K562 (cell line): ENCODE data around the gene VAMP8. TPM values are rescaled to one million over a fixed set of nuclear protein-coding genes. Genes with fewer than 3 reads are reported as not detected.
A peak's percentile ranks its signal among the peaks of the same experiment; 100 is the strongest.

Experiments
- CBFA2T3 ChIP-seq: fragments of 450-650 bp; IDR thresholded peaks from 2 replicates; pipeline ENCODE4 v1.6.1; 2017
- CCAR2 ChIP-seq: fragments of 200-400 bp; formaldehyde crosslinking; IDR thresholded peaks from 2 replicates; pipeline ENCODE4 v1.6.1; 2017; ENCODE audit warnings: mild to moderate bottlenecking, low read depth, low read length
- DMBX1 ChIP-seq: fragments of 250-450 bp; sonication (Bioruptor Pico); IDR thresholded peaks from 2 replicates; pipeline ENCODE4 v1.8.0; 2022; ENCODE audit warnings: inconsistent platforms, mild to moderate bottlenecking, moderate library complexity, borderline replicate concordance
- ELF1 ChIP-seq: fragments of 200-800 bp; sonication (Bioruptor generic); IDR thresholded peaks from 2 replicates; pipeline ENCODE4 v1.6.1; 2016; ENCODE audit warnings: missing genetic modification characterization, missing compliant biosample characterization
- HDAC3 ChIP-seq: fragments of 450-650 bp; IDR thresholded peaks from 2 replicates; pipeline ENCODE4 v1.6.1; 2018; ENCODE audit warnings: borderline replicate concordance, mild to moderate bottlenecking, moderate library complexity; ENCODE audit not compliant: partially characterized antibody
- HDGF ChIP-seq: fragments of 450-650 bp; IDR thresholded peaks from 2 replicates; pipeline ENCODE4 v1.6.1; 2016
- HMGN3 ChIP-seq: IDR thresholded peaks from 2 replicates; pipeline ENCODE4 v1.6.1; 2011; ENCODE audit warnings: borderline replicate concordance, low read depth, mild to moderate bottlenecking, mixed read lengths, low read length; ENCODE audit not compliant: insufficient read length; ENCODE audit errors: extremely low read depth
- KDM1A ChIP-seq, 2 experiments: fragments of 450-650 bp; IDR thresholded peaks; 2 replicates each; pipeline ENCODE4 v1.6.1; 2016; ENCODE audit warnings: mild to moderate bottlenecking in 2 of 2
- KDM5B ChIP-seq: fragments of 200-600 bp; sonication (generic); IDR thresholded peaks from 2 replicates; pipeline ENCODE4 v1.6.1; 2012; ENCODE audit warnings: low read depth, mild to moderate bottlenecking, moderate library complexity, low read length, control low read depth, inconsistent platforms; ENCODE audit not compliant: insufficient replicate concordance
- KLF13 ChIP-seq: fragments of 450-650 bp; IDR thresholded peaks from 2 replicates; pipeline ENCODE4 v1.6.1; 2016; ENCODE audit warnings: missing genetic modification characterization, low read depth, mild to moderate bottlenecking, missing compliant biosample characterization, moderate library complexity, borderline replicate concordance
- MAZ ChIP-seq, 2 experiments: fragments of 450-650 bp in 1 of 2; sonication (generic) in 1 of 2; formaldehyde crosslinking; IDR thresholded peaks in 1 of 2; conservative IDR thresholded peaks in 1 of 2; 2 replicates each; pipeline versions ENCODE4 v1.4.0 to v1.5.0; 2020; ENCODE audit warnings: mild to moderate bottlenecking in 1 of 2, missing genetic modification reagents in 1 of 2
- MBD2 ChIP-seq: sonication (generic); IDR thresholded peaks from 2 replicates; pipeline ENCODE4 v1.6.1; 2016; ENCODE audit warnings: low read depth, borderline replicate concordance
- MEF2D ChIP-seq: conservative IDR thresholded peaks from 2 replicates; pipeline ENCODE4 v1.6.1; 2016; ENCODE audit warnings: low read depth, missing genetic modification characterization, missing compliant biosample characterization
- NFRKB ChIP-seq: fragments of 450-650 bp; IDR thresholded peaks from 2 replicates; pipeline ENCODE4 v1.6.1; 2016; ENCODE audit warnings: low read depth
- NR2C2 ChIP-seq, 2 experiments: fragments of 200-800 bp in 1 of 2; sonication (Bioruptor generic) in 1 of 2; sonication (generic) in 1 of 2; formaldehyde crosslinking in 1 of 2; IDR thresholded peaks; 2 replicates each; pipeline versions ENCODE4 v1.6.1 to v1.8.0; 2016 to 2022; ENCODE audit warnings: mild to moderate bottlenecking in 1 of 2, missing compliant biosample characterization in 1 of 2, missing genetic modification characterization in 1 of 2, missing genetic modification reagents in 1 of 2
- RNF2 ChIP-seq: sonication (generic); IDR thresholded peaks from 2 replicates; pipeline ENCODE4 v1.6.1; 2016
- SP1 ChIP-seq: sonication (generic); formaldehyde crosslinking; IDR thresholded peaks from 2 replicates; pipeline ENCODE4 v1.8.1; 2022; ENCODE audit warnings: mild to moderate bottlenecking, missing genetic modification reagents
- TAL1 ChIP-seq: fragments of 450-650 bp; IDR thresholded peaks from 2 replicates; pipeline ENCODE4 v1.6.1; 2016; ENCODE audit warnings: mild to moderate bottlenecking
- TEAD2 ChIP-seq: fragments of 450-650 bp; IDR thresholded peaks from 2 replicates; pipeline ENCODE4 v1.6.1; 2016; ENCODE audit warnings: missing genetic modification characterization, control low read depth, missing compliant biosample characterization
- ZBTB11 ChIP-seq, 3 experiments: fragments of 200-800 bp in 1 of 3; fragments of 250-450 bp in 1 of 3; fragments of 450-650 bp in 1 of 3; sonication (Bioruptor Pico) in 1 of 3; sonication (Bioruptor generic) in 1 of 3; formaldehyde crosslinking in 1 of 3; IDR thresholded peaks; 2 replicates each; pipeline versions ENCODE4 v1.6.1 to v1.8.0; 2016 to 2022; ENCODE audit warnings: mild to moderate bottlenecking in 2 of 3, missing genetic modification characterization in 2 of 3, missing compliant biosample characterization in 1 of 3, moderate library complexity in 1 of 3
- ZBTB17 ChIP-seq: fragments of 450-650 bp; formaldehyde crosslinking; IDR thresholded peaks from 2 replicates; pipeline ENCODE4 v1.4.0; 2020; ENCODE audit warnings: mild to moderate bottlenecking
- ZNF717 ChIP-seq: fragments of 250-450 bp; sonication (Bioruptor Pico); IDR thresholded peaks from 2 replicates; pipeline ENCODE4 v1.5.0; 2021
- polyA plus RNA-seq, 8 experiments: library from polyadenylated mRNA; depleted of rRNA in 4 of 8; stranded (reverse) in 5 of 8; unstranded in 3 of 8; fragments of >200 nt; fragmentation: Nextera tagmentation in 2 of 8; fragmentation: Illumina TruSeq in 1 of 8; extraction: Ambion mirVana in 2 of 8; extraction: Trizol in 1 of 8; gene quantifications; 2 replicates each; pipeline versions ENCODE4 v1.2.1 to v1.2.3, GENCODE V29; 2011 to 2014; ENCODE audit warnings: inconsistent platforms in 1 of 8, missing spikeins in 1 of 8
- total RNA-seq, 7 experiments: library from RNA; depleted of rRNA in 6 of 7; stranded (reverse); fragments of >200 nt in 6 of 7; fragmentation: Illumina TruSeq in 2 of 7; extraction: Trizol in 2 of 7; gene quantifications; 2 replicates each; pipeline versions ENCODE4 v1.2.1 to v1.2.3, GENCODE V29; 2011 to 2021; ENCODE audit warnings: low replicate concordance in 1 of 7

The VAMP8 gene
- total and polyA plus RNA-seq, 9 of the 15 experiments (the other 6 are each of a cell fraction or from before 2014, with no cell fraction given) = 107 to 571 (median 248) TPM

DNA sequence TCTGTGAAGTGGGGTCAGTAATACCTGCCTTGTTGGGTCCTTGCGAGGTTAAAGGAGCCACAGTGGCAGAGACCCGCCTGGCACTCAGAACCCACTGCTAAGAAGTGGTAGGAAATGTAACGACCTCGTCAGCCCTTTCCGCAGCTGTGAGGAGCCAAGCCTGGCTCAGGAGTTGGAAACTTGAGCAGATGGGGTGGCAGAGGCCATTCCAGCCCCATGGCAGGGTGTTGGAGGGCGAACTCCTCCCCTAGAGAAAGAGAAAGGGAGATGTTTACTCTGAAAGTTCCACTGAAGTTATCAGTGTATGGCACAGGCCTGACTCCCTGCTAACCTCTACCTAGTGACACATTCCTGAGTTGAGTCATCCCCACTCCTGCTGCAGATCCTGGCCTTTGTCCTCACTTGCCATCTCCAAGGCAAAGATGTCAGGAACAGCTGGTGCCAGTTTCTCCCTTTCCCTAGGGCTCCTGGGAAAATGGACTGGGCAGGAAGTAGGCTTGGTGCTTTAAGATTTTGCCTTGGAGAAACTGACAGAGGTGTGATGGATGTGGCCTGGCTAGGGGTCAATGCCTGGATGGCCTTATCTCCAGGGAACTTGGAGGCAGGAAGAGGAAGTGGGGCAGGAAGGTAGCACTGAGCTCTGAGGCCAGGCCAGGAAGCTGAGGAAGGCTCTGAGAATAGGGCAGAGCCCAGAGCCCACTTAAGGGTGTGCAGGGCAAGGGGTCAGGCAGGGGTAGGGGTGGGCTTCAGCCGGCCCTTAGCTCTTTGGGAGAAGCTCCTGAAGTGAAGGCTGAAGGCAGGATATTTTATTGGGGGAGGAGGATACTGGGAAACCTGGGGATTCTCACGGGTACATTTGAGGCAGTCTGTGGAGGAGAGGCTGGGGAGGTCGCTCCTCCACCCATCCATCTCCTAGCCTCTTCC lies 7.7 kb downstream of the VAMP8 start (continued):
- TF ChIP-seq TAL1 = peak; percentile 71
- peak; percentile 63; the same call in 1 of the 2 replicates for TF ChIP-seq TEAD2 (tag)
- peak; percentile 77 for TF ChIP-seq HDAC3
- no peak for TF ChIP-seq CCAR2
- peak; percentile 76; the same call in 1 of the 2 replicates for TF ChIP-seq NR2C2 (CRISPR knock-in tag; IDR thresholded peaks at IDR 0.05)
- peak; percentile 87 for TF ChIP-seq NR2C2 (tag; IDR thresholded peaks at IDR 0.05)
- no peak for TF ChIP-seq KDM5B
- TF ChIP-seq MEF2D (tag) = peak; percentile 81; the same call in 1 of the 2 replicates
- 0 out of 2 replicates have a peak, but pooled peaks have one; percentile 47 for TF ChIP-seq SP1 (CRISPR knock-in tag)
- 0 out of 2 replicates have a peak, but pooled peaks have one; percentile 68 for TF ChIP-seq DMBX1 (CRISPR knock-in tag)
- no peak for TF ChIP-seq HDGF
- peak; percentile 87 to 90 for TF ChIP-seq KDM1A (IDR thresholded peaks at IDR 0.05)
- TF ChIP-seq ELF1 = peak; percentile 80
- TF ChIP-seq ZBTB17 (CRISPR knock-in tag) = peak; percentile 47; the same call in 1 of the 2 replicates
- peak; percentile 8; the same call in 1 of the 2 replicates for TF ChIP-seq KLF13
- TF ChIP-seq NFRKB = peak; percentile 56; the same call in 1 of the 2 replicates
- TF ChIP-seq ZNF717 = no peak
- TF ChIP-seq MAZ (CRISPR knock-in tag; conservative IDR thresholded peaks at IDR 0.05 in 1 of 2, IDR thresholded peaks at IDR 0.05 in 1 of 2) = 0 out of 4 replicates have a peak, but pooled peaks of 1 of the 2 experiments have one; percentile 20
- 0 out of 2 replicates have a peak, but pooled peaks have one; percentile 66 for TF ChIP-seq RNF2
- peak in 1 of 3 experiments; percentile 74; a peak in 2 of 6 replicates for TF ChIP-seq ZBTB11 (CRISPR knock-in tag; IDR thresholded peaks at IDR 0.05)
- TF ChIP-seq HMGN3 = no peak
- peak; percentile 87 for TF ChIP-seq CBFA2T3
- TF ChIP-seq MBD2 = 0 out of 2 replicates have a peak, but pooled peaks have one; percentile 38
